Retinal pigment epithelial cell (primary cell): ENCODE data around the gene RHEB.

Experiments
- DNase-seq: peaks from one replicate; pipeline ENCODE4 v3.0.0-alpha.2; 2010; ENCODE audit warnings: low read depth
- H3K4me3 ChIP-seq: 2 replicates; pipeline ENCODE4 v1.5.1; 2011; ENCODE audit warnings: mild to moderate bottlenecking, low read length, control low read depth, moderate library complexity
- CTCF ChIP-seq: conservative IDR thresholded peaks from 2 replicates; pipeline ENCODE4 v1.5.1; 2011; ENCODE audit warnings: low read depth, low read length, control low read depth, inconsistent platforms

The RHEB gene

GRCh38 chr7:151519765-151520418 is at the start of gene RHEB:
TSS of gene RHEB (minus strand) at chr7:151519895. CDS start at chr7:151519511, 384 bp downstream.
- peak within 1 kb of the TSS; percentile 94 for H3K4me3 ChIP-seq
- DNase-seq: peak; percentile 97
- no peak for TF ChIP-seq CTCF

DNA sequence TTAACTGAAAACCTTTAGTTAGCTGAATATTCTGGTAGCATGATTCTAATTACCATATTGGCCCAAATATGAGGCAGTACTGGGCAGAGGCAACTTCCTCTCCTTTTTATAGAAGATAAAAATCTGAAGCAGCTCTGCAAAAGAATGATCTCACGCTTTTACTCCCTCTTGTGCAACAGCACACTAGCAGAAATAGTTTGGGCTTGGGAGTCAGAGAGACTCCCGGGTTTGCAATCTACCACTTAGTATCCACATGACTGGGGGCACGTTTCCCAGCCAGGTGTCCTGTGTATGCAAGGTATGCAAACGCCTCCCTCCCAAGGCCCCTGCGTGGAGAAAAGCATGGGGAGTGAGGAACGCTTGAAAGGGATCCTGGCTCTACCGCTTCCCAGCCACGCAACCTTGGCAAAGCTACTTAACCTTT is 47.2 kb upstream of the RHEB start:
- H3K4me3 ChIP-seq: no peak overlapping the region
- no peak for TF ChIP-seq CTCF
- DNase-seq: no peak

DNA sequence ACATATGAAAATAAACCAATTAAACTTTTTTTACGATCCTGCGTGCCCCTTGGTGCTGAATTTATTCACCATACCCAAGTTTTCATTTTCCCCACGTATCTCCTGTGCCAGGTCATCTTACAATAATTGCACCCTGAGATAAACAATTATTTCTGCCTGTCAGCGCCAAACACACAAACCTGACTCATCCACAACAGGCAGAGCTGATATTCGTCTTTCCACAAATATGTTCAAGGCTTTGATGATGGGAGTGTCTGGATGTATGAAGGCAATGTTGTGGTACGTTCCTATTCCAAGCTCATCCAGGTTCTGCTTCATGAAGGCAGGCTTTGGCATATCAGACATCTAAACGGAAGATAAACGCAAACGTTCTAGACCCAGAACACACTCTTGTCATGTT is 45.8 kb upstream of the RHEB start:
- H3K4me3 ChIP-seq: no peak overlapping the region
- no peak for TF ChIP-seq CTCF
- DNase-seq: no peak

DNA sequence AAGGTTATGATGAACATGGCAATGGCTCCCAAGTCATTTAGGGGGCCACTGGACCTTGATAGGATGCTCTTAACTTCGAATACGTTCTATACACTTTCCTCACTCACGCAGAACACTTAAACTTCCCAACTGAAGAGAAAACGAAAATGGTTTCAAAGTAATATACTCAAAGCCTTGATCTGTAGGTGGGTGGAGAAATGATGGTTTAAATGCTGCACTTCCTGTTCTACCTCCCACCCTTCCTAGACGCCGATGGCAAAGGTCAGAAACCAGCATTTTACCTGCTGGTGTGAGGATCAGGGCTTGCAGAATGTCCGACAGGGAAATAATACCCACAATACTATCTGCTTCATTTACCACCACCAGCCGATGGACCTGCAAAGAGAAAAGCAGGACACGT is 40.5 kb upstream of the RHEB start:
- H3K4me3 ChIP-seq: no peak overlapping the region
- no peak for DNase-seq
- no peak for TF ChIP-seq CTCF

- no peak for DNase-seq
- TF ChIP-seq CTCF: no peak
- no peak overlapping the region for H3K4me3 ChIP-seq
Measured at GRCh38 chr7:151559557-151560183, 40.0 kb upstream of the RHEB start.

- peak overlapping the region; percentile 9 for H3K4me3 ChIP-seq
- DNase-seq: peak; percentile 85
- TF ChIP-seq CTCF: no peak
Measured at GRCh38 chr7:151558575-151558974, 38.9 kb upstream of the RHEB start.

GRCh38 chr7:151556592-151556991 is 36.9 kb upstream of the RHEB start:
- H3K4me3 ChIP-seq: no peak overlapping the region
- DNase-seq: no peak
- no peak for TF ChIP-seq CTCF
